ENCODE measurements around the gene PHTF2.
"Not testable (repeated sequence)": the region's sequence is repeated elsewhere in the genome, so short reads cannot be mapped to it uniquely, and the experiment has no call there.

Gene PHTF2

GRCh38 chr7:77967429-77967828 lies 168.9 kb downstream of the PHTF2 start:
- no peak for DNase-seq (ENCODE audit: low read depth)
- no peak overlapping the region for H3K4me3 ChIP-seq (ENCODE audit: low read depth, low read length)

GRCh38 chr7:77971726-77972125 lies 173.2 kb downstream of the PHTF2 start:
- no peak overlapping the region for H3K4me3 ChIP-seq (ENCODE audit: low read depth, low read length)
- no peak for DNase-seq (ENCODE audit: low read depth)

GRCh38 chr7:77975672-77976480 lies 177.3 kb downstream of the PHTF2 start:
- H3K4me3 ChIP-seq (ENCODE audit: low read depth, low read length) = no peak overlapping the region
- DNase-seq (ENCODE audit: low read depth) = no peak

- no peak for DNase-seq (ENCODE audit: low read depth)
- H3K4me3 ChIP-seq (ENCODE audit: low read depth, low read length) = no peak overlapping the region
Measured at GRCh38 chr7:77979219-77979618, 180.6 kb downstream of the PHTF2 start.

- no peak for DNase-seq (ENCODE audit: low read depth)
- H3K4me3 ChIP-seq (ENCODE audit: low read depth, low read length) = no peak overlapping the region
Measured at GRCh38 chr7:77980087-77980713, 181.6 kb downstream of the PHTF2 start.

- DNase-seq (ENCODE audit: low read depth) = no peak
- no peak overlapping the region for H3K4me3 ChIP-seq (ENCODE audit: low read depth, low read length)
Measured at GRCh38 chr7:77982926-77983550, 184.5 kb downstream of the PHTF2 start.

- no peak overlapping the region for H3K4me3 ChIP-seq (ENCODE audit: low read depth, low read length)
- no peak for DNase-seq (ENCODE audit: low read depth)
Measured at GRCh38 chr7:77983973-77984372, 185.4 kb downstream of the PHTF2 start.

- no peak overlapping the region for H3K4me3 ChIP-seq (ENCODE audit: low read depth, low read length)
- no peak for DNase-seq (ENCODE audit: low read depth)
Measured at GRCh38 chr7:77985232-77985973, 186.8 kb downstream of the PHTF2 start.

- H3K4me3 ChIP-seq (ENCODE audit: low read depth, low read length) = no peak overlapping the region
- DNase-seq (ENCODE audit: low read depth) = peak; percentile 32
Measured at GRCh38 chr7:77985974-77986339, 187.4 kb downstream of the PHTF2 start.

- DNase-seq (ENCODE audit: low read depth) = no peak
- H3K4me3 ChIP-seq (ENCODE audit: low read depth, low read length) = no peak overlapping the region
Measured at GRCh38 chr7:77989981-77990566, 191.5 kb downstream of the PHTF2 start.

- no peak for DNase-seq (ENCODE audit: low read depth)
- no peak overlapping the region for H3K4me3 ChIP-seq (ENCODE audit: low read depth, low read length)
Measured at GRCh38 chr7:77991656-77992055, 193.1 kb downstream of the PHTF2 start.

GRCh38 chr7:77993838-77994237 lies 195.3 kb downstream of the PHTF2 start:
- DNase-seq (ENCODE audit: low read depth) = no peak
- no peak overlapping the region for H3K4me3 ChIP-seq (ENCODE audit: low read depth, low read length)

GRCh38 chr7:77995717-77996116 lies 197.1 kb downstream of the PHTF2 start:
- DNase-seq (ENCODE audit: low read depth) = no peak

GRCh38 chr7:77999168-77999567 lies 200.6 kb downstream of the PHTF2 start:
- not testable (repeated sequence) for DNase-seq (ENCODE audit: low read depth); H3K4me3 ChIP-seq (ENCODE audit: low read depth, low read length)

More at GRCh38 chr7:77995717-77996116, 197.1 kb downstream of the PHTF2 start:
- no peak overlapping the region for H3K4me3 ChIP-seq (ENCODE audit: low read depth, low read length)

GRCh38 chr7:78002021-78002420 lies 203.4 kb downstream of the PHTF2 start:
- no peak for DNase-seq (ENCODE audit: low read depth)

GRCh38 chr7:78002715-78003114 lies 204.1 kb downstream of the PHTF2 start:
- DNase-seq (ENCODE audit: low read depth) = no peak
- H3K4me3 ChIP-seq (ENCODE audit: low read depth, low read length) = no peak overlapping the region

More at GRCh38 chr7:78002021-78002420, 203.4 kb downstream of the PHTF2 start:
- H3K4me3 ChIP-seq (ENCODE audit: low read depth, low read length) = no peak overlapping the region

- no peak overlapping the region for H3K4me3 ChIP-seq (ENCODE audit: low read depth, low read length)
- DNase-seq (ENCODE audit: low read depth) = no peak
Measured at GRCh38 chr7:78006063-78006755, 207.6 kb downstream of the PHTF2 start.
